Activated CD4-positive, alpha-beta T cell treated with anti-CD3 and anti-CD28 coated beads for 36 hours (primary cell): ENCODE measurements around the gene CYP8B1. TPM values are rescaled to one million over a fixed set of nuclear protein-coding genes. Genes with fewer than 3 reads are reported as not detected.
"Not testable (repeated sequence)": the region's sequence is repeated elsewhere in the genome, so short reads cannot be mapped to it uniquely, and the experiment has no call there.

Experiments used
- ATAC-seq: fragments of 200-7000 bp; cut with Tn5 transposase; one replicate; pipeline ENCODE4 v1.10.0; 2021; ENCODE audit warnings: mild to moderate bottlenecking, moderate library complexity
- CTCF ChIA-PET: fragments of 350-600 bp; sonication (Branson Sonifier 250); formaldehyde crosslinking; loops from one replicate; lab custom pipeline; 2021; ENCODE audit warnings: antibody characterized with exemption; lab: Charles Lee
- POLR2A ChIA-PET: fragments of 350-600 bp; sonication (Branson Sonifier 250); formaldehyde crosslinking; loops from one replicate; lab custom pipeline; 2021; ENCODE audit warnings: antibody characterized with exemption, inconsistent platforms; lab: Charles Lee
- DNase-seq: peaks from one replicate; pipeline ENCODE4 v3.0.0-alpha.2; 2020
- H3K27ac Mint-ChIP-seq: one replicate; pipeline ENCODE4 v1.8.0; 2021; ENCODE audit warnings: mixed read lengths
- H3K27me3 Mint-ChIP-seq: one replicate; pipeline ENCODE4 v1.8.0; 2021; ENCODE audit warnings: mixed read lengths
- H3K36me3 Mint-ChIP-seq: one replicate; pipeline ENCODE4 v1.8.0; 2021; ENCODE audit warnings: low read depth, mixed read lengths
- H3K4me1 Mint-ChIP-seq: one replicate; pipeline ENCODE4 v1.8.0; 2021; ENCODE audit warnings: mixed read lengths
- H3K4me3 Mint-ChIP-seq: one replicate; pipeline ENCODE4 v1.8.0; 2021; ENCODE audit warnings: mild to moderate bottlenecking, moderate library complexity, mixed read lengths
- H3K9me3 Mint-ChIP-seq: one replicate; pipeline ENCODE4 v1.8.0; 2021; ENCODE audit warnings: low read depth, mixed read lengths
- intact Hi-C, 2 experiments: fragments of 100-400 bp; cut with DNase I in 1 of 2; cut with micrococcal nuclease in 1 of 2; formaldehyde crosslinking; loops; one replicate each; pipeline versions ENCODE4 v1.14.2 to v1.15.1; 2022 to 2024; cut with DNase I, micrococcal nuclease
- total RNA-seq, 2 experiments: library from RNA; stranded (reverse); gene quantifications; one replicate each; pipeline ENCODE4 v1.2.3, GENCODE V29; 2021

CYP8B1 gene
- total RNA-seq, 2 experiments from 2014 or later, result not detected

GRCh38 chr3:42883251-42883930, 7.7 kb upstream of the CYP8B1 start:
- H3K4me3 Mint-ChIP-seq, POLR2A ChIA-PET, H3K9me3 Mint-ChIP-seq, H3K4me1 Mint-ChIP-seq, H3K36me3 Mint-ChIP-seq, ATAC-seq, H3K27ac Mint-ChIP-seq, H3K27me3 Mint-ChIP-seq: not testable (repeated sequence)
- peak; percentile 21 for DNase-seq
- CTCF ChIA-PET, result interaction anchor here (0.8 to 1.5 kb wide), 3 partner anchors 10 to 52 kb away, joined by 3 read pairs; no protein-coding TSS in a partner anchor
- intact Hi-C loops, result loop anchor here in 1 of 2 experiments (5.0 kb wide), 1 partner anchor 336 kb away; no protein-coding TSS in a partner anchor

DNA sequence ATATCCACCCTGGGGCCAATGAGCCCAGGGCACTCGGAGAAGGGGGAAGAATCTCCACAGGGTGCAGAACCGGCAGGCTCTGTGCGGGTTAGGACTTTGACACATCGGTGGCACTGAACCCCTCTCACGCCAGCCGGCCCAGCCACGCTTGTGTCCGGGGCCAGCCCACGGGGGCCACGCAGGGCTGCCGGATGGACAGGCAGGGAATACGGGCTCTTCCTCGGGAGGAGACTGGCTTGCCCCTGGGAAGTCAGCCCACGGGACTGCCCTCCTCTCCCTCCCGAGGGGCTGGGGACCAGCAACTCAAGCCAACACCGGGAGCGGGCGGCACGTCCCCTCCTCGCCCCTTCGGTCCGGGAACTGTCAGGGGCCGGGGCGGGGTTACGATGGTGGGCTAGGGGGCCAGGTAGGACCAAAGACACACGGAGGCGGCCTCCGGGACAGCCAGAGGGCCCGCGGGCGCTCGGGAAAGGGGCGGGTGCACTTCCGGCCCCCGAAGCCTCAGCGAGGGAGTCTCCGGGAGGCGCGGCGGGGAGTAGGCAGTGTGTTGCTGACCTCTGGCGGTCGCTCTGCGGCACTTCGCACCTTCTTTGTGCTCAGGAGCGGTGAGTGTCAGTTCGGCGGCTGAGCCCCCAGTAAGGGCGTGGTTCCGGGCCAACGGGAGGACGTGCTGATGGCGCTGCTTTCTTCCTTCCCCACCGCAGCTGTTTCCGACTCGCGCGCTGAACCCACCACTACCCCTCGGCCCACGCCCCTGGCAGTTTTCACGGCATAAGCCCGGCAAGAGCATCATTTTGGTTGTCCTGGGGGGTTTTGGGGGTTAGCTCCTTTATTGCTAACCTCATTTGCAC, 5.1 kb upstream of the CYP8B1 start:
- ATAC-seq, result peak; percentile 99
- intact Hi-C loops, result loop anchor here (1.0 to 5.0 kb wide), 9 partner anchors 50 to 379 kb away; partner anchors contain the start of genes HIGD1A (in 2 of the 2), CCDC13 (in 1 of the 2) and VIPR1 (in 1 of the 2)
- no peaks in the 10 kb centered on the region for H3K36me3 Mint-ChIP-seq

GRCh38 chr3:42880183-42880582, 4.5 kb upstream of the CYP8B1 start:
- H3K27ac Mint-ChIP-seq, result peak overlapping the region; percentile 52
- peak overlapping the region; percentile 66 for H3K4me3 Mint-ChIP-seq
- ATAC-seq (no peak), DNase-seq (no peak)
- H3K36me3 Mint-ChIP-seq, result no peaks in the 10 kb centered on the region
- H3K27me3 Mint-ChIP-seq, result no peaks in the 10 kb centered on the region
- no peaks in the 10 kb centered on the region for H3K9me3 Mint-ChIP-seq
- POLR2A ChIA-PET, result no interaction called here
- CTCF ChIA-PET, result interaction anchor here (1.0 kb wide), 1 partner anchor 41 kb away, joined by 3 read pairs; no protein-coding TSS in a partner anchor
- peaks cover 7% of the 10 kb centered on the region for H3K4me1 Mint-ChIP-seq
- intact Hi-C loops, result loop anchor here (2.0 to 5.0 kb wide), 3 partner anchors 75 to 333 kb away; partner anchors contain the start of genes CCDC13 (in 1 of the 2) and HIGD1A (in 1 of the 2)

More for the DNA sequence above, 5.1 kb upstream of the CYP8B1 start:
- H3K4me1 Mint-ChIP-seq, result peaks cover 7% of the 10 kb centered on the region
- ChIA-PET POLR2A (no interaction called here), CTCF (interaction anchor here (0.5 to 2.1 kb wide), 11 partner anchors 42 to 548 kb away, joined by 3 to 25 read pairs (median 5); no protein-coding TSS in a partner anchor)
- H3K9me3 Mint-ChIP-seq, result no peaks in the 10 kb centered on the region
- peak overlapping the region; percentile 66 for H3K4me3 Mint-ChIP-seq
- DNase-seq, result peak; percentile 95
- peak overlapping the region; percentile 82 for H3K27ac Mint-ChIP-seq
- no peaks in the 10 kb centered on the region for H3K27me3 Mint-ChIP-seq

DNA sequence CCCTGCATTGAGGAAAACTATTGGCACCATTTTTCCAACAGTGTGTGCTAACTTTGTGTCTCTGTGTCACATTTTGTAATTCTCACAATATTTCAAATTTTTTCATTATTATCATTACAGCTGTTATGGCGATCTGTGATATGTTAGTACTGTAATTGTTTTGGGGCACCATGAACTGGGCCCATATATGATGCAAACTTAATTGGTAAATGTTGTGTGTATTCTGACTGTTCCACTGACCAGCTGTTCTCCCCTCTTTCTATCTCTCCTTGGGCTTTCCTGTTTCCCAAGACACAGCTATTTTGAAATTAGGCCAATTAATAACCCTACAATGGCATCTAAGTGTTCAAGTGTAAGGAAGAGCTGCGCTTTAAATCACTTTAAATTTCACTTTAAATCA, 2.2 kb upstream of the CYP8B1 start:
- Mint-ChIP-seq H3K27ac (no peak overlapping the region), H3K4me3 (no peak overlapping the region), H3K36me3 (no peaks in the 10 kb centered on the region), H3K9me3 (no peaks in the 10 kb centered on the region), H3K4me1 (peaks cover 2% of the 10 kb centered on the region), H3K27me3 (no peaks in the 10 kb centered on the region)
- no peak for DNase-seq
- CTCF ChIA-PET, result interaction anchor here (0.6 to 2.4 kb wide), 7 partner anchors 46 to 498 kb away, joined by 3 to 13 read pairs (median 5); no protein-coding TSS in a partner anchor
- POLR2A ChIA-PET, result no interaction called here
- intact Hi-C loops, result no loop called here
- no peak for ATAC-seq

- Mint-ChIP-seq H3K4me3 (no peak overlapping the region), H3K9me3 (no peaks in the 10 kb centered on the region), H3K27ac (no peak overlapping the region), H3K27me3 (peaks cover 3% of the 10 kb centered on the region), H3K4me1 (peaks cover 2% of the 10 kb centered on the region), H3K36me3 (no peaks in the 10 kb centered on the region)
- no peak for ATAC-seq
- DNase-seq, result no peak
- intact Hi-C loops, result no loop called here
- ChIA-PET CTCF (interaction anchor here (1.6 to 2.4 kb wide), 3 partner anchors 46 to 131 kb away, joined by 5 to 13 read pairs (median 11); no protein-coding TSS in a partner anchor), POLR2A (no interaction called here)
Measured at GRCh38 chr3:42876940-42877720, 1.5 kb upstream of the CYP8B1 start.

- no peak overlapping the region for H3K4me3 Mint-ChIP-seq
- H3K27ac Mint-ChIP-seq, result no peak overlapping the region
- ChIA-PET CTCF (interaction anchor here (0.8 kb wide), 1 partner anchor 57 kb away, joined by 4 read pairs; no protein-coding TSS in a partner anchor), POLR2A (no interaction called here)
- DNase-seq (no peak), ATAC-seq (no peak)
- no peaks in the 10 kb centered on the region for H3K9me3 Mint-ChIP-seq
- H3K36me3 Mint-ChIP-seq, result no peaks in the 10 kb centered on the region
- peaks cover 2% of the 10 kb centered on the region for H3K4me1 Mint-ChIP-seq
- intact Hi-C loops, result no loop called here
- peaks cover 4% of the 10 kb centered on the region for H3K27me3 Mint-ChIP-seq
Measured at GRCh38 chr3:42876401-42876800, 722 bp upstream of the CYP8B1 start.

DNA sequence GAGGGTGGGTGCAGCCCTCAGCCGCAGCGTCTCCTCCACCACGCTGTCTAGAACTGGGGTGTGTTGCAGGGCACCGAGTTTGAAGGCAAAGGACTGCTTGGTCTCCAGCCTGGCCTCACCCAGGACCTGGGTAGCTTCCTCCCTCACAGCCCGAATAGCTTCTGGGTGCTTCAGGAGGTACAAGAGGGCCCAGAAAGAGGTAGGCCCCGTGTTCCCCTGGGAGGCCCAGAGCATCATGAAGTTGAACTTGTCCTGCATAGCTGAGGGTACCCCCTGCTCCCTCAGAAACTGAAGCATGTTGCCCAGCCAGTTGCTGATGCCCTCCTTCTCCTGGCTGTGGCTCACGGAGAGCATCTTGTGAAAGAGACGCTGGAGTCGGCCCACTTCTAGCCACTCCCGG, 930 bp downstream of the CYP8B1 start:
- Mint-ChIP-seq H3K36me3 (no peaks in the 10 kb centered on the region), H3K27me3 (peaks cover 4% of the 10 kb centered on the region), H3K9me3 (no peaks in the 10 kb centered on the region), H3K4me1 (no peaks in the 10 kb centered on the region), H3K27ac (no peak overlapping the region), H3K4me3 (no peak overlapping the region)
- POLR2A ChIA-PET, result no interaction called here
- intact Hi-C loops, result no loop called here
- ATAC-seq (no peak), DNase-seq (no peak)
- CTCF ChIA-PET, result no interaction called here

GRCh38 chr3:42873221-42873982, 2.3 kb downstream of the CYP8B1 start:
- POLR2A ChIA-PET, result no interaction called here
- no peak overlapping the region for H3K4me3 Mint-ChIP-seq
- H3K27me3 Mint-ChIP-seq, result peaks cover 4% of the 10 kb centered on the region
- H3K9me3 Mint-ChIP-seq, result no peaks in the 10 kb centered on the region
- CTCF ChIA-PET, result interaction anchor here (1.1 kb wide), 2 partner anchors 9 to 42 kb away, joined by 3 to 5 read pairs; no protein-coding TSS in a partner anchor
- H3K36me3 Mint-ChIP-seq, result no peaks in the 10 kb centered on the region
- intact Hi-C loops, result no loop called here
- H3K4me1 Mint-ChIP-seq, result no peaks in the 10 kb centered on the region
- no peak overlapping the region for H3K27ac Mint-ChIP-seq
- no peak for ATAC-seq
- no peak for DNase-seq

- ChIA-PET CTCF (interaction anchor here (0.9 to 1.3 kb wide), 4 partner anchors 10 to 64 kb away, joined by 3 to 5 read pairs (median 4); no protein-coding TSS in a partner anchor), POLR2A (no interaction called here)
- Mint-ChIP-seq H3K4me3 (no peak overlapping the region), H3K4me1 (no peaks in the 10 kb centered on the region), H3K27ac (no peak overlapping the region), H3K9me3 (no peaks in the 10 kb centered on the region), H3K36me3 (no peaks in the 10 kb centered on the region), H3K27me3 (peaks cover 4% of the 10 kb centered on the region)
- DNase-seq (no peak), ATAC-seq (no peak)
- intact Hi-C loops, result no loop called here
Measured at GRCh38 chr3:42872718-42873117, 3.0 kb downstream of the CYP8B1 start.

DNA sequence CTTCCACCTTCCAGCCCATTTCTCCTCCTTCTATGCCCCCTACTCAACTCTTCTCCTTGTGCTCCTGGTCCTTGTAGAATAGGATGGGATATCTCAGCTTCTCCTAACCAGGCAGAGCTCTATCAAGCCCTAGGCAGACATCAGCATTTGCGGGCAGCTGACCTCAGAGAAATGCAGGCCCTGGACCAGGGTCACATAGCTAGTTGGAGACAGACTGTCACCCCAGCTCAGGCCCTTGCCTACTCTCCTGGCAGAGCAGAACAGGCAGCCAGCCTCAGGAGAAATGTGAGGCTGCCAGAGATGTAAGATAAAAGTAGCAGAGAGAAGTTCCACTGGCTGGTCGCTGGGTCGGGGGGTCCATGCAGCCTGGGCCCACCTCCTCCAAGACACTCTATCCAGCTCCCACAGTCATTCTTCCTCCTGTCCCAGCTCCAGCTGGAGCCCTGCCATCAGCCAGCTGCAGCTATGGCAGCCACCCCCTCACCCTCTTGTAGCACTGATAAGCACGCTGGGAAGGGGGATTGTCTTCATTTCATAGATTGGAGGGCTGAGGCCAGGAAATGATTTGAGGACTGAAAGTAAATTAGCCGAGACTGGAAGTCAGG, 4.0 kb downstream of the CYP8B1 start:
- intact Hi-C loops, result no loop called here
- Mint-ChIP-seq H3K4me3 (no peak overlapping the region), H3K9me3 (no peaks in the 10 kb centered on the region), H3K4me1 (no peaks in the 10 kb centered on the region), H3K36me3 (no peaks in the 10 kb centered on the region), H3K27ac (no peak overlapping the region), H3K27me3 (peaks cover 4% of the 10 kb centered on the region)
- no peak for ATAC-seq
- ChIA-PET CTCF (interaction anchor here (0.9 to 1.3 kb wide), 2 partner anchors 10 to 65 kb away, joined by 3 to 4 read pairs; no protein-coding TSS in a partner anchor), POLR2A (no interaction called here)
- DNase-seq, result no peak
